Measurements from ENCODE around the gene ASCL2. TPM values are rescaled to one million over a fixed set of nuclear protein-coding genes. Genes with fewer than 3 reads are reported as not detected.

The ASCL2 gene
- total and polyA plus RNA-seq, 10 of the 15 experiments (the other 5 are each of a cell fraction or from before 2014, with no cell fraction given): not detected

DNA sequence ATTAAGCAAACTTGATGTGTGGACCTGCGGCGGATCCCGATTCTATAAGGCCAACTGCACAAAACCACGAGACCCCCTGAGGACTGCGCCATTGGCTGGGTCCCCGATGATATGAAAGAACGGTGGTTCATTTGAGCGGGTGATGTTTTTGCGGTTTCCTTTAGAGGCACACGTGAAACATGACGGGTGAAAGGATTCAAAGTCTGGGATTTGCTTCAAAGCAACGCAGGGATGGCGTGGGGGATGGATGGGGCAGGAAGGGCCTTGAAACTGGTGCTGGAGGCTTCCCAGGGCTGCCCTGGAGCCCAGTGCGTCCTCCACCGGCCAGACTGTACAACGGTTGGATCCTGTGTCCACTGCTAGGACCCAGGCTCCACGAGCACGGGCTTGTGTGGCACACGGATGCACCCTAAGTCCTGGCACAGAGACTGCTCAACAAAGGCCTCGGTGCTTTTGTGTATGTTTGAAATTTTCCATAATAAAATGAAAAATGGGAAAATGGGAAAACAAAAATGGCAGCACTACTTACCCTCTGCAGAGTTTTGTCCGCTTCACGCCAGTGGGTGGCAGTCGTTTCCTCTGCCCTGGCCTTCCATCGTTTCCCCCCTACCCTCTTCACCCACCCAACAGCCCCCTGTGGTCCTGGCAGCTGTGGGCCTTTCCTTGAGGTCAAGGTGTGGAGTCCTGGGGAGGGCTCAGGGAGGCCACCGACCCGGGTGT lies 3.6 kb downstream of the ASCL2 start:
- POLR2A ChIA-PET: no interaction called here
- H4K20me1 ChIP-seq (ENCODE audit: control insufficient read depth, insufficient read depth): no peaks in the 10 kb centered on the region
- no TSS peak for BruUV-seq (replicated peaks)
- peak overlapping the region; percentile 56; the same call in 1 of the 2 replicates for H3K4me2 ChIP-seq (ENCODE audit: control insufficient read depth, insufficient read depth)
- H3K27me3 ChIP-seq (replicated peaks in 1 of 2; ENCODE audit: control insufficient read depth in 2 of 2, insufficient read depth in 2 of 2, low read length in 1 of 2): no peaks in the 10 kb centered on the region; a peak in 2 of 4 replicates
- no peak for DNase-seq (ENCODE audit: low read depth, low spot score)
- H3K4me1 ChIP-seq (ENCODE audit: control insufficient read depth, insufficient read depth, low read length): peaks cover 15% of the 10 kb centered on the region
- H3K27ac ChIP-seq (ENCODE audit: control insufficient read depth, insufficient read depth): no peak overlapping the region
- H3K9me3 ChIP-seq (replicated peaks; ENCODE audit: control insufficient read depth, insufficient read depth, low read length): no peaks in the 10 kb centered on the region; the same call in 2 of the 3 replicates
- in situ Hi-C loops (cut with MboI): no loop called here
- FAIRE-seq: no peak
- no peak overlapping the region for H3K9ac ChIP-seq (ENCODE audit: control insufficient read depth, insufficient read depth, low read length)
- H3K4me3 ChIP-seq: no peak overlapping the region
- TF ChIP-seq FOS (IDR thresholded peaks at IDR 0.05; ENCODE audit: borderline replicate concordance, extremely low read depth, insufficient read length): no peak
- TF ChIP-seq RCOR1 (conservative IDR thresholded peaks at IDR 0.05; ENCODE audit: low read depth, low read length): no peak
- no peak for TF ChIP-seq PBX3 (IDR thresholded peaks at IDR 0.05; ENCODE audit: insufficient replicate concordance, low read depth, low read length)
- no peak for TF ChIP-seq STAT3 (IDR thresholded peaks at IDR 0.05; ENCODE audit: low read depth, low read length)
- no peak for TF ChIP-seq PAX8 (IDR thresholded peaks at IDR 0.05)
- TF ChIP-seq, protein P1, sequence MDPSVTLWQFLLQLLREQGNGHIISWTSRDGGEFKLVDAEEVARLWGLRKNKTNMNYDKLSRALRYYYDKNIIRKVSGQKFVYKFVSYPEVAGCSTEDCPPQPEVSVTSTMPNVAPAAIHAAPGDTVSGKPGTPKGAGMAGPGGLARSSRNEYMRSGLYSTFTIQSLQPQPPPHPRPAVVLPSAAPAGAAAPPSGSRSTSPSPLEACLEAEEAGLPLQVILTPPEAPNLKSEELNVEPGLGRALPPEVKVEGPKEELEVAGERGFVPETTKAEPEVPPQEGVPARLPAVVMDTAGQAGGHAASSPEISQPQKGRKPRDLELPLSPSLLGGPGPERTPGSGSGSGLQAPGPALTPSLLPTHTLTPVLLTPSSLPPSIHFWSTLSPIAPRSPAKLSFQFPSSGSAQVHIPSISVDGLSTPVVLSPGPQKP (IDR thresholded peaks at IDR 0.05; ENCODE audit: low read depth, low read length): no peak
- TF ChIP-seq, protein P2, sequence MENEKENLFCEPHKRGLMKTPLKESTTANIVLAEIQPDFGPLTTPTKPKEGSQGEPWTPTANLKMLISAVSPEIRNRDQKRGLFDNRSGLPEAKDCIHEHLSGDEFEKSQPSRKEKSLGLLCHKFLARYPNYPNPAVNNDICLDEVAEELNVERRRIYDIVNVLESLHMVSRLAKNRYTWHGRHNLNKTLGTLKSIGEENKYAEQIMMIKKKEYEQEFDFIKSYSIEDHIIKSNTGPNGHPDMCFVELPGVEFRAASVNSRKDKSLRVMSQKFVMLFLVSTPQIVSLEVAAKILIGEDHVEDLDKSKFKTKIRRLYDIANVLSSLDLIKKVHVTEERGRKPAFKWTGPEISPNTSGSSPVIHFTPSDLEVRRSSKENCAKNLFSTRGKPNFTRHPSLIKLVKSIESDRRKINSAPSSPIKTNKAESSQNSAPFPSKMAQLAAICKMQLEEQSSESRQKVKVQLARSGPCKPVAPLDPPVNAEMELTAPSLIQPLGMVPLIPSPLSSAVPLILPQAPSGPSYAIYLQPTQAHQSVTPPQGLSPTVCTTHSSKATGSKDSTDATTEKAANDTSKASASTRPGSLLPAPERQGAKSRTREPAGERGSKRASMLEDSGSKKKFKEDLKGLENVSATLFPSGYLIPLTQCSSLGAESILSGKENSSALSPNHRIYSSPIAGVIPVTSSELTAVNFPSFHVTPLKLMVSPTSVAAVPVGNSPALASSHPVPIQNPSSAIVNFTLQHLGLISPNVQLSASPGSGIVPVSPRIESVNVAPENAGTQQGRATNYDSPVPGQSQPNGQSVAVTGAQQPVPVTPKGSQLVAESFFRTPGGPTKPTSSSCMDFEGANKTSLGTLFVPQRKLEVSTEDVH (IDR thresholded peaks at IDR 0.05; ENCODE audit: low read depth, partially characterized antibody): no peak
- no peak for TF ChIP-seq BACH1 (IDR thresholded peaks at IDR 0.05; ENCODE audit: borderline replicate concordance)
- no peak for TF ChIP-seq IKZF2 (IDR thresholded peaks at IDR 0.05)
- TF ChIP-seq EED (IDR thresholded peaks at IDR 0.05; ENCODE audit: low read depth): no peak
- no peak for TF ChIP-seq ATF3 (IDR thresholded peaks at IDR 0.05; ENCODE audit: borderline replicate concordance, extremely low read depth, low read depth, low read length)
- TF ChIP-seq, protein P3, sequence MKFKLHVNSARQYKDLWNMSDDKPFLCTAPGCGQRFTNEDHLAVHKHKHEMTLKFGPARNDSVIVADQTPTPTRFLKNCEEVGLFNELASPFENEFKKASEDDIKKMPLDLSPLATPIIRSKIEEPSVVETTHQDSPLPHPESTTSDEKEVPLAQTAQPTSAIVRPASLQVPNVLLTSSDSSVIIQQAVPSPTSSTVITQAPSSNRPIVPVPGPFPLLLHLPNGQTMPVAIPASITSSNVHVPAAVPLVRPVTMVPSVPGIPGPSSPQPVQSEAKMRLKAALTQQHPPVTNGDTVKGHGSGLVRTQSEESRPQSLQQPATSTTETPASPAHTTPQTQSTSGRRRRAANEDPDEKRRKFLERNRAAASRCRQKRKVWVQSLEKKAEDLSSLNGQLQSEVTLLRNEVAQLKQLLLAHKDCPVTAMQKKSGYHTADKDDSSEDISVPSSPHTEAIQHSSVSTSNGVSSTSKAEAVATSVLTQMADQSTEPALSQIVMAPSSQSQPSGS (IDR thresholded peaks at IDR 0.05; ENCODE audit: low read length): no peak
- no peak for TF ChIP-seq MYB (IDR thresholded peaks at IDR 0.05; ENCODE audit: borderline replicate concordance, low read depth, low read length)
- TF ChIP-seq ATF7 (IDR thresholded peaks at IDR 0.05; ENCODE audit: low read depth): no peak
- TF ChIP-seq CEBPB (IDR thresholded peaks at IDR 0.05; ENCODE audit: borderline replicate concordance in 1 of 2, low read depth in 2 of 2, low read length in 2 of 2): no peak
- RAD21 ChIA-PET (ENCODE audit: unreplicated experiment): no interaction called here
- no peaks in the 10 kb centered on the region for H3K79me2 ChIP-seq (ENCODE audit: control insufficient read depth, insufficient read depth, low read length)
- H3K36me3 ChIP-seq (ENCODE audit: control insufficient read depth in 2 of 2, insufficient read depth in 2 of 2, low read length in 1 of 2): no peaks in the 10 kb centered on the region
- H2AFZ ChIP-seq (ENCODE audit: control insufficient read depth, low read depth, low read length): no peak overlapping the region
- ATAC-seq: no peak
- intact Hi-C loops (cut with micrococcal nuclease; ENCODE audit: unreplicated experiment): no loop called here
- CTCF ChIA-PET: interaction anchor here (1.2 kb wide), 1 partner anchor 39 kb away, joined by 3 read pairs; no protein-coding TSS in a partner anchor
- 82% methylated on average over 26 of the region's 26 CpGs for WGBS (ENCODE audit: insufficient coverage, insufficient replicate concordance, low lambda C conversion rate, missing lambda C conversion rate)
- SMC1A ChIA-PET (ENCODE audit: uncharacterized antibody, unreplicated experiment): no interaction called here
